K562 (cell line): ENCODE data around the gene SCGB1C2. TPM values are rescaled to one million over a fixed set of nuclear protein-coding genes. Genes with fewer than 3 reads are reported as not detected.

Experiments
- ATAC-seq: fragments of 200-7000 bp; cut with Tn5 transposase; 3 replicates; pipeline ENCODE4 v1.9.1; 2020; ENCODE audit warnings: moderate library complexity
- BruUV-seq: library from RNA; stranded (reverse); fragments of 400-500 nt; replicated peaks from 2 replicates; lab custom pipeline; 2021; lab: Mats Ljungman, UMichigan
- CTCF ChIA-PET: fragments of 300-600 bp; formaldehyde crosslinking; extraction: SDS; loops from one replicate; lab custom pipeline; 2021; ENCODE audit warnings: low intra/inter-chr PET ratio; lab: Yijun Ruan, JAX
- POLR2A ChIA-PET: fragments of 300-600, 350-650 bp; sonication (Branson Sonifier 250); formaldehyde crosslinking; extraction: SDS; loops from one replicate; lab custom pipeline; 2021; ENCODE audit warnings: antibody characterized with exemption, inconsistent platforms; lab: Yijun Ruan, JAX
- DNase-seq, 4 experiments: peaks; one replicate each; pipeline versions ENCODE4 v3.0.0 to v3.0.0-alpha.2; 2011 to 2018; ENCODE audit warnings: low spot score in 3 of 4, mixed read lengths in 3 of 4; ENCODE audit errors: extremely low read depth in 1 of 4
- FAIRE-seq: peaks from 2 replicates; lab custom pipeline; 2011; peaks lifted over from hg19 to GRCh38; lab: Jason Lieb, UNC
- H2AFZ ChIP-seq: 2 replicates; pipeline ENCODE4 v1.6.0; 2011; ENCODE audit warnings: low read depth, low read length, control low read depth, inconsistent platforms
- H3K27ac ChIP-seq: fragments of 200-600 bp; 3 replicates; pipeline ENCODE4 v1.8.0; 2011; ENCODE audit warnings: low read depth, mild to moderate bottlenecking, control low read depth, inconsistent platforms, low read length, moderate library complexity, mixed read lengths; ENCODE audit errors: extremely low read depth
- H3K27me3 ChIP-seq, 2 experiments: fragments of 300-600 bp in 1 of 2; 2 replicates in 1 of 2; 3 replicates in 1 of 2; pipeline versions ENCODE4 v1.6.0 to v1.8.0; 2011; ENCODE audit warnings: inconsistent platforms in 2 of 2, low read length in 2 of 2, mild to moderate bottlenecking in 1 of 2, mixed read lengths in 1 of 2, moderate library complexity in 1 of 2; ENCODE audit not compliant: control insufficient read depth in 2 of 2, insufficient read depth in 2 of 2
- H3K36me3 ChIP-seq: fragments of 300-600 bp; 3 replicates; pipeline ENCODE4 v1.8.0; 2011; ENCODE audit warnings: mild to moderate bottlenecking, low read length, inconsistent platforms; ENCODE audit not compliant: control insufficient read depth, insufficient read depth
- H3K4me1 ChIP-seq, 2 experiments: fragments of 200-600 bp in 1 of 2; replicated peaks in 1 of 2; 2 replicates in 1 of 2; 3 replicates in 1 of 2; pipeline versions ENCODE4 v1.5.1 to v1.8.0; 2011; ENCODE audit warnings: inconsistent platforms in 2 of 2, low read length in 2 of 2, mild to moderate bottlenecking in 1 of 2, mixed read lengths in 1 of 2, moderate library complexity in 1 of 2; ENCODE audit not compliant: control insufficient read depth in 2 of 2, insufficient read depth in 2 of 2
- H3K4me2 ChIP-seq: 2 replicates; pipeline ENCODE4 v1.6.1; 2011; ENCODE audit warnings: low read length, control low read depth, inconsistent platforms, mixed read lengths; ENCODE audit not compliant: insufficient read depth
- H3K4me3 ChIP-seq: fragments of 200-600 bp; sonication (generic), shearing (Covaris generic); 2 replicates; pipeline ENCODE4 v1.5.1; 2016; ENCODE audit warnings: control low read depth, inconsistent platforms
- H3K79me2 ChIP-seq: fragments of 200-600 bp; 3 replicates; pipeline ENCODE4 v1.8.0; 2011; ENCODE audit warnings: low read length, inconsistent platforms; ENCODE audit not compliant: control insufficient read depth, insufficient read depth
- H3K9ac ChIP-seq, 2 experiments: 2 replicates each; pipeline versions ENCODE4 v1.6.0 to v1.6.1; 2011; ENCODE audit warnings: low read depth in 2 of 2, low read length in 2 of 2, control low read depth in 1 of 2, inconsistent platforms in 1 of 2, mild to moderate bottlenecking in 1 of 2, mixed read lengths in 1 of 2; ENCODE audit not compliant: insufficient read depth in 1 of 2
- H3K9me1 ChIP-seq: one replicate; pipeline ENCODE4 v1.6.0; 2011; ENCODE audit warnings: inconsistent platforms, mild to moderate bottlenecking, low read length, moderate library complexity; ENCODE audit not compliant: control insufficient read depth, insufficient read depth
- H3K9me3 ChIP-seq: replicated peaks from 2 replicates; pipeline ENCODE4 v1.5.1; 2011; ENCODE audit warnings: low read depth, low read length, inconsistent platforms; ENCODE audit not compliant: control insufficient read depth, insufficient read depth
- H4K20me1 ChIP-seq: replicated peaks from 2 replicates; pipeline ENCODE4 v1.6.1; 2011; ENCODE audit warnings: low read length, inconsistent platforms, mixed read lengths; ENCODE audit not compliant: control insufficient read depth, insufficient read depth
- ARID1B ChIP-seq: fragments of 450-650 bp; IDR thresholded peaks from 2 replicates; pipeline ENCODE4 v1.6.1; 2016; ENCODE audit warnings: antibody characterized with exemption, mild to moderate bottlenecking, inconsistent platforms
- CBX3 ChIP-seq, 2 experiments: IDR thresholded peaks; 1 replicate in 1 of 2; 2 replicates in 1 of 2; pipeline ENCODE4 v1.6.1; 2012; ENCODE audit warnings: inconsistent platforms in 2 of 2, low read length in 2 of 2, borderline replicate concordance in 1 of 2, control low read depth in 1 of 2
- CCNT2 ChIP-seq: IDR thresholded peaks from 2 replicates; pipeline ENCODE4 v1.6.1; 2011; ENCODE audit warnings: borderline replicate concordance, low read depth, mild to moderate bottlenecking, moderate library complexity, mixed read lengths, low read length; ENCODE audit not compliant: insufficient read length; ENCODE audit errors: extremely low read depth
- RAD51 ChIP-seq: fragments of 450-650 bp; IDR thresholded peaks from 2 replicates; pipeline ENCODE4 v1.7.1; 2016; ENCODE audit warnings: low read depth, mild to moderate bottlenecking, borderline replicate concordance
- ZFP36 ChIP-seq: fragments of 150-350 bp; IDR thresholded peaks from 2 replicates; pipeline ENCODE4 v1.6.1; 2018; ENCODE audit warnings: low read length, low read depth; ENCODE audit not compliant: partially characterized antibody
- ZNF232 ChIP-seq: sonication (generic); formaldehyde crosslinking; IDR thresholded peaks from 2 replicates; pipeline ENCODE4 v1.8.0; 2022; ENCODE audit warnings: mild to moderate bottlenecking, missing genetic modification reagents
- WGBS: fragments of 100-300 bp; shearing (Covaris generic); methylation state at CpG from one replicate; pipeline ENCODE4 v1.1.6; 2016; ENCODE audit warnings: low coverage, mixed read lengths; ENCODE audit not compliant: insufficient coverage; ENCODE audit errors: missing lambda C conversion rate; 5-methylcytosine and 5-hydroxymethylcytosine counted together
- in situ Hi-C: fragments of 300-500 bp; cut with MboI; formaldehyde crosslinking; loops from 4 replicates; pipeline ENCODE4 v1.15.0; 2018; ENCODE audit warnings: inconsistent platforms, mixed read lengths
- intact Hi-C: fragments of 100-400 bp; cut with micrococcal nuclease; formaldehyde crosslinking; loops from 2 replicates; pipeline ENCODE4 v1.14.2; 2022
- polyA plus RNA-seq, 8 experiments: library from polyadenylated mRNA; depleted of rRNA in 4 of 8; stranded (reverse) in 5 of 8; unstranded in 3 of 8; fragments of >200 nt; fragmentation: Nextera tagmentation in 2 of 8; fragmentation: Illumina TruSeq in 1 of 8; extraction: Ambion mirVana in 2 of 8; extraction: Trizol in 1 of 8; gene quantifications; 2 replicates each; pipeline versions ENCODE4 v1.2.1 to v1.2.3, GENCODE V29; 2011 to 2014; ENCODE audit warnings: inconsistent platforms in 1 of 8, missing spikeins in 1 of 8
- total RNA-seq, 7 experiments: library from RNA; depleted of rRNA in 6 of 7; stranded (reverse); fragments of >200 nt in 6 of 7; fragmentation: Illumina TruSeq in 2 of 7; extraction: Trizol in 2 of 7; gene quantifications; 2 replicates each; pipeline versions ENCODE4 v1.2.1 to v1.2.3, GENCODE V29; 2011 to 2021; ENCODE audit warnings: low replicate concordance in 1 of 7

The SCGB1C2 gene
- total and polyA plus RNA-seq, 9 of the 15 experiments (the other 6 are each of a cell fraction or from before 2014, with no cell fraction given), result not detected

- Histone ChIP-seq H3K4me3 (no peak overlapping the region), H3K9me3 (no peaks in the 10 kb centered on the region), H3K9ac (no peak overlapping the region), H3K27ac (no peak overlapping the region), H3K4me1 (no peaks in the 10 kb centered on the region; a peak in 1 of 5 replicates), H3K36me3 (no peaks in the 10 kb centered on the region), H3K79me2 (no peaks in the 10 kb centered on the region), H3K27me3 (peaks cover 0 to 13% of the 10 kb centered on the region in 2 experiments; a peak in 2 of 5 replicates), H2AFZ (no peak overlapping the region), H3K9me1 (no peaks in the 10 kb centered on the region), H3K4me2 (no peak overlapping the region), H4K20me1 (no peaks in the 10 kb centered on the region)
- intact Hi-C loops, result no loop called here
- no peak for TF ChIP-seq RAD51
- ChIA-PET CTCF (no interaction called here), POLR2A (interaction anchor here (0.6 to 0.7 kb wide), 2 partner anchors 392 to 636 kb away, joined by 3 read pairs; no protein-coding TSS in a partner anchor)
- FAIRE-seq, result no peak
- in situ Hi-C loops, result no loop called here
- DNase-seq, result no peak
- 0% methylated on average over 11 of the region's 16 CpGs for WGBS
- no peak for ATAC-seq
- BruUV-seq, result no TSS peak
Measured at GRCh38 chr17:145671-146541, 8.5 kb downstream of the SCGB1C2 start.

GRCh38 chr17:146546-146945 lies 9.2 kb downstream of the SCGB1C2 start:
- BruUV-seq, result no TSS peak

More at GRCh38 chr17:146546-146945, 9.2 kb downstream of the SCGB1C2 start:
- FAIRE-seq, result no peak
- TF ChIP-seq ARID1B, result no peak
- no peak for TF ChIP-seq CCNT2
- TF ChIP-seq ZNF232, result no peak
- no peak for TF ChIP-seq CBX3 (IDR thresholded peaks at IDR 0.05; ENCODE audit: borderline replicate concordance in 1 of 2, low read length in 2 of 2)
- TF ChIP-seq ZFP36, result peak; percentile 47
- POLR2A ChIA-PET, result interaction anchor here (0.7 kb wide), 1 partner anchor 392 kb away, joined by 3 read pairs; no protein-coding TSS in a partner anchor
- Histone ChIP-seq H3K27ac (no peak overlapping the region), H3K36me3 (no peaks in the 10 kb centered on the region), H3K4me3 (no peak overlapping the region), H3K27me3 (peaks cover 0 to 13% of the 10 kb centered on the region in 2 experiments; a peak in 3 of 5 replicates), H3K4me2 (no peak overlapping the region), H3K4me1 (no peaks in the 10 kb centered on the region; a peak in 1 of 5 replicates), H3K9me3 (no peaks in the 10 kb centered on the region), H3K9me1 (no peaks in the 10 kb centered on the region), H3K79me2 (no peaks in the 10 kb centered on the region), H3K9ac (no peak overlapping the region), H2AFZ (no peak overlapping the region), H4K20me1 (no peaks in the 10 kb centered on the region)
- WGBS, result 6% methylated on average over 4 of the region's 10 CpGs
- CTCF ChIA-PET, result no interaction called here
- no peak for DNase-seq
- intact Hi-C loops, result no loop called here
- no peak for ATAC-seq
- in situ Hi-C loops, result no loop called here
